ENCODE data around the gene LGI4.

The LGI4 gene

GRCh38 chr19:35122687-35123551 lies 11.9 kb downstream of the LGI4 start:
- DNase-seq: no peak

- DNase-seq: no peak
These were observed 14.0 kb downstream of the LGI4 start for GRCh38 chr19:35120898-35121297.

GRCh38 chr19:35120492-35120891 lies 14.4 kb downstream of the LGI4 start:
- no peak for DNase-seq

DNA sequence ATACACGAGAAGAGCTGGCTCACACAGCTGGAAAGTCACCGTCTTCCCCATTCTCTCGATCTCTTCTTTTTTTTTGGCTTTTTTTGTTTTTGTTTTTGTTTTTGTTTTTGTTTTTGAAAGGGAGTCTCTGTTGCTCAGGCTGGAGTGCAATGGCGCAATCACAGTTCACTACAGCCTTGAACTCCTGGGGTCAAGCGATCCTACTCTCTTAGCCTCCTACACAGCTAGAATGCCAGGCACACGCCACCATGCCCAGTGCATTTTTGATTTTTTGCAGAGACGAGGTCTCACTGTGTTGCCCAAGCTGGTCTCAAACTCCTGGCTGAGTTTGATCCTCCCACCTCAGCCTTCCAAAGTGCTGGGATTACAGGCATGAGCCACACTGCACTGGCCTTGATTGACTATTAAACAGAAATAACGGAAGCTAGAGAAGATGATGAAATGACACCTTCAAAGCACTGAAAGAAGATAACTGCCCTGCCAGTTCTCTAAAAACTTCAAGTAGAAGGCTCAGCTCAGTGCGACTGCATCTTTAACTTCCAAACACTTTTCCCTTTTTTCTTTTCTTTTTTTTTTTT lies 15.2 kb downstream of the LGI4 start:
- no peak for DNase-seq

DNA sequence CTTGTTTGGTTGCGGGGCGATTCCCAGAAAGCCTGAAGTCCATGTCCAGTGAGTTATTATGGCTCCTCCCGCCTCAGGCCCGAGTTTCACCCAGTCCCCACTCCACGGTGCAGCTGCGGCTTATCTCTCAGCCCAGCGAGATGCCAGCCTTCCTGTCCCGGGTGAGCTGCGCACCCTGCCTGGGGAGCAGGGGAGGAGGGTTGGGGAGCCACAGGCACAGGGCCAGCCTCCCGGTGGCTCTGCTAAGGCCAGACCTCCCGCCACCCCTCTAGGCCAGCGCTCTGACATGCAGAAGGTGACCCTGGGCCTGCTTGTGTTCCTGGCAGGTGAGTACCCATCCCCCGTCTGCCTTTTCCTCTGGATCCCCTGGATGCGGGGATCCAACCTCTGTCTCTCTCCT lies 15.8 kb downstream of the LGI4 start:
- DNase-seq: no peak

DNA sequence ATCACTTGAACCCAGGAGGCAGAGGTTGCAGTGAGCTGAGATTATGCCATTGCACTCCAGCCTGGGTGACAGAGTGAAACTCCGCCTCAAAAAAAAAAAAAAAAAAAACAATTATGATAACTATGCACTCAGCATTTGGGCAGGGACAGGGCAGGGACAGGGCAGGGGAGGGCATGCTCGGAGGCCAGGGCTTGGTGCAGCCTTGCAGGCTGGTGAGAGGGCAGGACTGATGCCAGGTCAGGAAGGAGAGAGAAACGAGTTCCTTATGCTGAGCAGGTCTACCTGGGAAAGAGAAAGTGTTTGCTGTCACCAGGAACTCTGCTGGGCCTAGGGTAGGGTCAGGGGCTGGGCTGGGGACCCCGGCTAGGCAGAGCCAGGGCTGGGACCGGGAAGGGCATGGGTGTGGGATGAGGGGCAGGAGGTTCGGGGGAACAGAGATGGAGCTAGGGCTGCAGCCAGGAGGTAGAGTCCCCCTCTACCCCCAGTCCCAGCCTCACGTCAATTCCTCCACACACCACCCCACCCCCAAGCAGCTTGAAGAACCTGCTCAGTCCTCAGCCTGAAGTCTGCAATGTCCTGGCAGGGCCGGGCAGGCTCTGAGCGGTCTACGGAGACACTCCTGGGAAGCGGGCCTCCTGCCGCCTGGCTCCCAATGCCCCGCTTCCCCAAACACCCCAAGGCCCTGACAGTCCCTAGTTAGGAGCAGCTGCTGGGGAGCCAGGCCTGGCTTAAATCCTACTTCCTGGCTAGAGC lies 16.4 kb downstream of the LGI4 start:
- no peak for DNase-seq

GRCh38 chr19:35117799-35118198 lies 17.1 kb downstream of the LGI4 start:
- no peak for DNase-seq

DNA sequence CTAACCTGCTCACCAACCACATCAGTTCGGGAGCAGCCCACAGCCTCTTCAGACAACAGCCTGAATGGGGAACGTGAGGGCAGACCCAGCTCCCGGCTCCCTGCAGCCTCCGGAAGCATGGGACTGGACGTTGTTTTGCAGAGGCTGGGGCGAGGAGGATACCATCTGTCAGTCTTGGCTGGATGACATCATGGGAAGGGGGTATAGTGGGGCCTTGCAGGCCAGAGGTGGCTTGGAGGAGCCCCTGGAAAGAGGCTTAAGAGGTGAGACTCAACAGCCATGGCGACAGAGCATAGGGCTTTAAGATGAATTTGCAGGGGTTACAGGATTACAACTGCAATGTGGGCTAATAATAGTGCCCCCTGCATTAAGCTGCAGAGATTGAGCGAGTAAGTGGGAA lies 17.7 kb downstream of the LGI4 start:
- no peak for DNase-seq

DNA sequence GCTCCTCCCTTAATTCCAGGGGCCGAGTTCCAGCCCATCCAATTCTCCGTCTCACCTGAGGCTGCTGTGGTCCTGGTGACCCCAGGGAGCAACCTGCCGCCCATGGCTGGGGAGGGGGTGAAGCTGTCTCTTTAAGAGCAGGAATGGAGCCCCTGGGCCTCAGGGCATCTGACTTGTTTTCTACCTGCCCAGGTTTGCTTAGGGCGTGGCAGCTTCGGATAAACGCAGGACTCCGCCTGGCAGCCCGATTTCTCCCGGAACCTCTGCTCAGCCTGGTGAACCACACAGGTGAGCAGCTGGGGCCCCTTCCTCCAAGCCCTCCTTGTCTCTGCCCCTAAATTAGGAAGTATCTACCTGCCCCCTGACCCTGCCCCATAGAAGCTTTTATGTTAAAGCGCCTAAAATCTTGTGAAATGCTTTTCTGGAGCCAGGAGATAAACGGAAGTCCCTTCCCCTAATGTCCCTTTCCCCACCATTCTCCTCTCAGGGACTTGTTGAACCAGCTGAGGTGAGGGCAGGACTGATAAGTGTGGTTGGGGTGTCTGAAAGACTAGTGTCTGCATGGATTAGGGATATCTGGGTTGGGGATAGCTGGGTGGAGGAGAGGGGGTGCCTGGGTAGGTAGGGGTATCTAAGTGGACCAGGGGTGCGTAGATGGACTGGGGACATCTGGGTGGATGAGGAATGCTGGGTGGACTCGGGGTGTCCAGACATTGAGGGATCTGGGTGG lies 18.6 kb downstream of the LGI4 start:
- DNase-seq: no peak

GRCh38 chr19:35115177-35115951 lies 19.5 kb downstream of the LGI4 start, which contains the start of gene FXYD3:
TSS of gene FXYD3 (plus strand) at chr19:35115823. CDS start at chr19:35119377, 3,554 bp downstream.
- no peak for DNase-seq

GRCh38 chr19:35114353-35115176 lies 20.3 kb downstream of the LGI4 start:
- DNase-seq: no peak

GRCh38 chr19:35112995-35113688 lies 21.7 kb downstream of the LGI4 start:
- no peak for DNase-seq

DNA sequence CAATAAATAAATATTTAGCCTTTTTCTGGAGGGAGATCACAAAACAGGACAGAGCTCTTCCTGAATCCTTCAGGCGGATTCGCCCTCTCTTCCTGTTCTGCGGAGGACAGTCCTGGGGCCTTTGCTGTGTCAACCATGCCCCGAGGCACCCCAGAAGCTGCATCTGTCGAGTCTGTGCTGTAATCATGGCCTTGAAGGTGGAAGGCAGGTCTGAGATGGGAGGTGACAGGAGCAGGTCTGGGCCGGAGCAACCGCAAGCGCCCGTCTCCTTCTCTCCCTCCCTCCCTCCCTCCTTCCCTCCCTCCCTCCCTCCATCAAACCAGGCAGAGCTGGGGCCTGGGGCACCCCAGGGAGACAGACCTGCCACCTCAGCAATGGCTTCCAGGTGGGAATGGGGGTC lies 23.9 kb downstream of the LGI4 start:
- no peak for DNase-seq

DNA sequence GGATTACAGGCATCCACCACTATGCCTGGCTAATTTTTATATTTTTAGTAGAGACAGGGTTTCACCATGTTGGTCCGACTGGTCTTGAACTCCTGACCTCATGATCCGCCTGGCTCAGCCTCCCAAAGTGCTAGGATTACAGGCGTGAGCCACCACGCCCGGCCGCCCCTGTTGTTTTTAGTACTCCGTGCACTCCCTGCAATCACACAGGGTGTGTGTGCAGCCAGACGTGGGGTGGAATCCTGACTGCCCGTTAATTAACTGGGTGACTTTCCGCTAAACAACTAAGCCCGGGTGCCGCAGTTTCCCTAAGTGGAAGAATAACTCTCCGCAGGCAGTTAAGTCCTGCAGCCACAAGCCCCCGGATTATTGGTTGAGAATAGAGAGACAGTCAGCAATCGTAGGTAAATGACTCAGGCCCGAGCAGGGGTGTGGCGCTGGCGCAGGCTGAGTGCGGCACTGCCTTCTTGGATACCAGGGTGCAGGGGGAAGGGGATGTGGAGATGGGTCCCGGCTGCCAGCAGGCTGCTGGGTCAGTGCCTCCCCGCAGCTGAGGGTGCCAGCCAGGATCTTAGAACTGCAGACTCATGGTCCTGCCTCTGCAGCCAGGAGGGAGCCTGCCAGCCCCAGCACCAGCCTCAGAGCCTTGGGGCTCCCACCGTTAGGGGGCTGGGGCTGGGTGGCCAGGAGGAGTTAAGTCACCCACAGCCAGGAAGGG lies 25.3 kb downstream of the LGI4 start:
- no peak for DNase-seq

DNA sequence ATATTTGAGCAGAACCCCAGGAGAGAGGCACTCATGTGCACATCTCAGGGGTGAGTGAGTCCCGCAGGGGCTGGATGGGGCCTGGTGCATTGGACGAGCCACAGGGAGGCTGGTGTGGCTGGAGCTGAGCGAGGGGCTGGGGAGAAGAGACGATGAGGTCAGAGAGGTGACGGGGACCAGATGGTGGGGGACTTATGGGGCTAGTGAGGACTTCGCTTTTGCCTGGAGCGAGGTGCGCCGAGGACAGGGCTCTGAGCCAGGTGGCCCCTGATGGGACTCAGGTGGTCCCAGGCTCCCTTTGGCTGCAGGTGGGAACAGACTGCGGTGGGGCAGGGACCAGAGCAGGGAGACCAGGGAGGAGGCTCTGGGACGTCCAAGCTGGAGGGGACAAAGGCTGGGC lies 26.1 kb downstream of the LGI4 start:
- DNase-seq: no peak

- no peak for DNase-seq
These were observed 27.3 kb downstream of the LGI4 start for GRCh38 chr19:35107545-35107944.

DNA sequence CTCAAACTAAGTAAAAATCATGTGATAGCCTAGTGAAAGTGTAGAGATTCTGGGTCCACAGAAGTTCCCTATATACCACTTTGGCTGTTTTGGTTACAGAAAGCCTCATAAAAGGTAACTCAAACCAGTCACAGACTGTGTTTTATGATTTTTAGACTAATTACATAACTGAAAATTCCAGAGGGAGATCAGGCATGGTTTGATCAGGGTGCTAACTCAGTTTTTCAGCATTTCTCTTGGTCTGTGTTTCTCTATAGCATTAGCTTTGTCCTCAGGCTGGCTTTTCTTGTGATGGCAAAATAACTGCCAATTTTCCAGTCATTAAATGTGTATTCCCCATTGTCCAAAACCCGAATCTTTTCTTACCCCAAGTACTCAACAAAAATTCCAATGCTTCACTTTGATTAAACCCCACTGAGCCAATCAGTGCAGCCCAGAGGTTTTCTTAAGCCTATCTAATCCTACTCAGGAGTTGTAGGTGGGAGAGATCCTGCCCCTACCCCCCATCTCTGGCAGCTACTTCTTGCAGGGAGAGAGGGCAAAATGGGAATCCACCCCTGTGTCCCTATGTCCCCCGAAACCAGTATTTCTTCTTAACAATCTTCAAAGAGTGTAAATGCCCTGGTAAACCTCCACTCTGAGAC lies 27.8 kb downstream of the LGI4 start:
- DNase-seq: no peak

- DNase-seq: no peak
These were observed 28.6 kb downstream of the LGI4 start for GRCh38 chr19:35106291-35106583.

DNA sequence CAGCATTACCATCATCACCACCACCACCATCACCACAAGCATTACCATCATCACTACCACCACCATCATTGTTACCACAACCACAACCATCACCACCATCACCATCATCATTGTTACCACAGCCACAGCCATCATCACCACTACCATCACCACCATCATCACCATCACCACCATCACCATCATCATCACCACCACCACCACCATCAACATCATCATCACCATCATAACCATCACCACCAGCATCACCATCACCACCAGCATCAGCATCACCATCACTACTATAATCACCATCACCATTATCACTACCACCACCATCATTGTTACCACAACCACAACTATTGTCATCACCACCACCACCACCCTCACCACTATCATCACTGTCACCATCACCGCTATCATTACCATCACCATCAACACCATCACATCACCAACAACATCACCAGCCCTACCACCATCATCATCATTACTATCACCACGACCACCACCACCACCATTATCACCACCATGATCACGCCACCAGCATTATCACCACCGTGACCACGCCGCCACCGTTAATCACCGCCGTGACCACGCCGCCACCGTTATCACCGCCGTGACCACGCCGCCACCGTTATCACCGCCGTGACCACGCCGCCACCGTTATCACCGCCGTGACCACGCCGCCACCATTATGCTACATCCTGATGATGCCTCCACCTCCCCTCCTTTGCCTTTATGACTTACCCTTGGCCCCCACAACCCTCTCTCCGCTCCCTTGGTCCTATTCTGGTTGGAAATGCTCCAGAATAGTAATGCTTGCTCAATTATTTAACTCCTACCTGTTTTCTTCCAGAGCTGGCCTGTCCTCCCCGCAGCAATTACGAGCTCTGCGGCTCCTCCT lies 29.2 kb downstream of the LGI4 start:
- no peak for DNase-seq
